ENCODE measurements around the gene MSH3. TPM values are rescaled to one million over a fixed set of nuclear protein-coding genes. Genes with fewer than 3 reads are reported as not detected.

MSH3 gene
- 7.2 and 8.4 TPM in 2 replicates for total RNA-seq (2014; rRNA removed; shearing (Covaris generic))

DNA sequence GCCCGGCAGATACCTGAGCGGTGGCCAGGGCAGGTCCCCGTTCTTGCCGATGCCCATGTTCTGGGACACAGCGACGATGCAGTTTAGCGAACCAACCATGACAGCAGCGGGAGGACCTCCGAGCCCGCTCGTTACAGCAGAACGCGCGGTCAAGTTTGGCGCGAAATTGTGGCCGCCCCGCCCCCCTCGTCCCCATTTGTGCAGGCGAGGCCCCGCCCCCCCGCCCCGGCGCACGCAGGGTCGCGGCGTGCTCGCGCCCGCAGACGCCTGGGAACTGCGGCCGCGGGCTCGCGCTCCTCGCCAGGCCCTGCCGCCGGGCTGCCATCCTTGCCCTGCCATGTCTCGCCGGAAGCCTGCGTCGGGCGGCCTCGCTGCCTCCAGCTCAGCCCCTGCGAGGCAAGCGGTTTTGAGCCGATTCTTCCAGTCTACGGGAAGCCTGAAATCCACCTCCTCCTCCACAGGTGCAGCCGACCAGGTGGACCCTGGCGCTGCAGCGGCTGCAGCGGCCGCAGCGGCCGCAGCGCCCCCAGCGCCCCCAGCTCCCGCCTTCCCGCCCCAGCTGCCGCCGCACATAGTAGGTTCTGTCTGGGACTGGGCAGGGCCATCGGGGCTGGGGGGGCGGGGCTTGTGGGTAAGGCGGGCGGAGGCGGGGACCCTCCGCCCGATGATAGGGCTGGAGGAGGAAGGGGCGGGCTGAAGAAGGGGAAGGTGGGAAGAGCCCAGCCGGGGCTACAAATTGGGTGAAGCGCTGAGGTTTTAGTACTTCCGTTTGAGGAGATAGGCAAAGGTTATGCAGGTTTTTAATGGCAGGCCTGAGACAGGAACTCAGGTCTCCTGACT, at the start of gene MSH3, which contains the start of gene DHFR:
TSS of gene MSH3 (plus strand) at position 262 of the 840 bp plus-strand sequence. CDS start at position 338, 76 bp downstream.
TSS of gene DHFR (minus strand) at position 593 of the 840 bp plus-strand sequence. CDS start at position 99, 494 bp downstream.
- DNase-seq (ENCODE audit: low spot score), result peak; percentile 84

DNA sequence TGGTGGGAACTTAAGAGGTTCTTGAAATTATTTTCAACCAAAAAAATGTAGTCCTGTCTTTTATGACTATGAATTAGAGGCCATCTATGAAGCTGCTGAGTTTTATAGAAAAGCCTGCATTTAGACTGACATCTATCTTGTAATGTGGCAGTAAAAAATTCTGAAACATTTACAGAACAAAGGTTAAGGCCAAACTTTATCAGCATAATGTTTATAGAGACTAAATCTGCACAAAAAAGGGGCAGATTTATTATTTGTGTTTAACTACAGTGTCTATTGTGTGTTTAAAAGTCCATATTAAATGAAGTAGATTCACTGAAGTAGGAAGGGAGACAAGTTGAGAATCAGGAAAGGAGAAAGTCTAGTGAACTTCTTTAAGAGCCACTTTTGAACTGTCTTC, 47.1 kb upstream of the MSH3 start:
- no peak for DNase-seq (ENCODE audit: low spot score)

DNA sequence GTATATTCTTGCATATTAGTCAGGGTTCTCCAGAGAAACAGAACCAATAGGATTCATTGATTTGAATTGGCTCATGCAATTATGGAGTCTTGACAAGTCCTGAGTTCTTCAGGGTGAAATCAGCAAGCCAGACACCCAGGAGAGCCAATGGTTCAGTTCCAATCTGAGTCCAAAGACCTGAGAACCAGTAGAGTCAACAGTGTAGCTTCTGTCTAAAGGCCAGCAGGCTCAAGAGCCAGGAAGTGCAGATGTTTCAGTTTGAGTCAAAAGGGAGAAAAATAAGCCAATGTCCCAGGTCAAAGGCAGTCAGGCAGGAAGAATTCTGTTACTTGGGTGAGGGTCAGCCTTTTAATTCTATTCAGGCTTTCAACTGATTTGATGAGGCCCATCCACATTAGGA, 46.6 kb upstream of the MSH3 start:
- no peak for DNase-seq (ENCODE audit: low spot score)

DNA sequence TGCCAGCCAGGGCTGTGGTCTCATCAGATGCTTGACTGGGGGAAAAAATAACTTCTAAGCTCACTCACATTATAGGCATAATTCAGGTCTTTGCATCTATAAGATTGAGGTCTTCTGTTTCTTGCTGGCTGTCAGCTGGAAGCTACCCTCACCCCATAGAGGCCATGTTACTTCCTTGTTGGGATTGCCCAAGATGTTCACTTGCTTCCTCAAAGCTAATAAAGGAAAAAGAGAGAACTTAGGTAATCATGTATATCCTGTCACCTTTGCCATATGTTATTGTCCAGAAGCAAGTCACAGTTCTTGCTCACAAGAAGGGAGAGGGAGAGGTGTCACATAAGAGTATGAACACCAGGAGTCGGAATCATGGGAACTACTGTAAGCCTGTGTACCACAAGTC, 45.7 kb upstream of the MSH3 start:
- DNase-seq (ENCODE audit: low spot score), result no peak

DNA sequence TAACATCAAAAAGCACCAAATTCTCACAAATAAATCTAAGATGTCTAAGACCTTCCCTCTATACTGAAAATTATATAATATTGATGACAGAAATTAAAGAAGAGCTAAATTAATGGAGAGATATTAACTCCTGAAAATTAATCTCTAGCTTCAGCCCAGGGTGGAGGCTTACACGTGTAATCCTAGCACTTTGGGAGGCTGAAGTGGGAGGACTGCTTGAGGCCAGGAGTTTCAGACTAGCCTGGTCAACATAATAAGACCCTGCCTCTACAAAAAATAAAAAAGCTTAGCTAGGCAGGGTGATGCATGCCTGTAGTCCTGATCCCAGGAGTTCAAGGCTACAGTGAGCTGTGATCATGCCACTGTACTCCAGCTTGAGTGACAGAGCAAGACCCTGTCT, 44.8 kb upstream of the MSH3 start:
- DNase-seq (ENCODE audit: low spot score), result no peak

DNA sequence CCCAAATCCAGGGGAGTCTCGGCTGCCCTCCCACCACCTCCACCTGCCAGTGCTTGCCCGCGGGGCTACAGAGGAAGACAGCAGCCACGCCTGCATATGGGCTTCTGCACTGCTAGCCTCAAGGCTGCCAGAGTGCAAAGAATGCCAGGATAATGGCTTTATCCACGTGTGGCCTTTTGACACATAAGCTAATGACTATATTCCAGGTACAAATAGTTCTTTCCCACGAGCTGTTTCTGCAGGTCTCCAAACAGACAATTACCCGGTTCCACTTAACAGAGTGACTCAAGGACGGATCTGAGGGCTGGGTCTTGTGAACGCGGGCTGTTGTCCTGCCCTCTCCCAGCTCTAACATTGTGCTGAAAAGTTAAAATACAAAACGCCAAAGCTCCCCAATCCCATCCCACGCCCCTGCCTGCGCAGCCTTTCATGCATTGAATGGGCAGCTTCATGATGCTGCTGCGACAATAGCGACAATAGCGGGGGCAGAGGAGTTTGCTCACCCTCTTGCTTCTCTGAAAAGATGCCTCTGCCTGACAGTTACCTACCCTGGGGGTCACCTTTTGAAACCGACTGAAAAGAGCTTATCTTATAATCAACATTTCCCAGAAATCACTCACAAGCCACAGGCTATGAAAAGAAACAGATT, 39.1 kb upstream of the MSH3 start:
- DNase-seq (ENCODE audit: low spot score), result no peak

DNA sequence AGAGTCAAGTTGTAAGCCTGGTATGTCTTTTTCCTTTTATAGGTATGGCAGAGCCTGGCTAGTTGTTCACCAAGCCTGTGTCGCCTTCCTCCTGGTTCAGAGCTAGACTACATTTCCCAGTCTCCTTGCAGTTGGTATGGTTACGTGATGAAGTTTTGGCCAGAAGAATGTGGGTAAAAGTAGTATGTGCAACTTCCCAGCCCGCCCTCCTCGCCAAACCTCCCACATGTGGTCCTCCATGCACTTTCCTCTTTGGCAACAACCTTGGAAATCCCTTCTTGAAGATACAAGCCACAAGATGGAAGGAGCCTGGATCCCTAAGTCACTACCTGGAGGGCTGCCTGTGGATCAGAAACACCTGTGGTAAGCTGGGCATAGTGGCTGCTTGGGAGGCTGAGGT, 36.0 kb upstream of the MSH3 start:
- DNase-seq (ENCODE audit: low spot score), result no peak

DNA sequence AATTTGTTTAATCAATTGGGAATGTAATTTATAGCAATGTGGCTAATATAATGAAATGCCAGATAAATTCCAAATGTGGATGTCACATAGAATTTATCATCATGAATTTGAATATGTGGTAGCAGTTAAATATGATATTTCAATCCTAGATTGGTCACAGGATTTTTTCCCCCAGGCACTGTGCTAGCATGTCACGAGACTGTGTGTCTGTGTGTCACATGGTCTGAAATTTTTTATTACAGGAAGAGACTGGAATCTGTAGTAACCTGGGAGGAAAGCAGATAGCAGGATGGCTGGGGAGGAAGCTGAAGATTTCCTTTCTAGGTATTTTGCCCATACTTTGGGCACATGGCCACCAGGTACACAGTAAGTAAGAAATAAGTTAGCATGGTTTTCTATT, 35.4 kb upstream of the MSH3 start:
- DNase-seq (ENCODE audit: low spot score), result no peak

DNA sequence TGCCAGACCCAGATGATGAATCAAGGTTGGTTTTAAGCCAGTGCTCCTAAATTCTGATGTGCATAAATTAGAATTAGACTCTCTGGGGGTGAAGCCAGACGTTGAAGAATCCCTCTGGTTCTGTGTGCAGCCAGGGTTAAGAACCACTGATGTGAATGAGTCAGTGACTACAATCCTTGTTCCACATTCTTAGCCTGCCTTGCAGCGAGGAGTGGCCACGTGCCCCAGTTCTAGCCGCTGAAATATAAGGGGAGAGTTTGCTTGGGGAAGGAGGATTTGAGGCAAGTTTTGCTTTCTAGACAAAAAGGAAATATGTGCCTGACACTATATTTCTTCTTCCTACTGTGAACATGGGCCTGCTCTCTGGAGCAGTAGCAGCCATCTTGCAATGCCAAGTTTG, 34.2 kb upstream of the MSH3 start:
- peak; percentile 56 for DNase-seq (ENCODE audit: low spot score)

DNA sequence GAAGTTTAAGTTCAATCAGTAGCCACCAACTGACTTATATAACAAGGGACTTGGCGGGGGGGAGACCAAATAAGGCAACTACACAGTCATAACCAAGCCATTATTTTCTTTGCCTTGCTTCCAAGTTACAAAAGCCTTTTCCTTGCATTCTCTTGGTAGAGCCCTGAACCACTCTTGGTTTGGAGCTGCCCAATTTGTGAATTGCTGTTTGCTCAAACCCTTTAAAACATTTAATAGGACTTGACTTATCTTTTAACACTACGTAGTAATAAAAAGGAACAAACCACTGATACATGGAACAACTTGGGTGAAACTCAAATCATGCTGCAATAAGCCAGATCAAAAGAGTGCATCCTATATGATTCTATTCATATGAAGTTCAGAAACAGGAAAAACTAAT, 31.7 kb upstream of the MSH3 start:
- no peak for DNase-seq (ENCODE audit: low spot score)

DNA sequence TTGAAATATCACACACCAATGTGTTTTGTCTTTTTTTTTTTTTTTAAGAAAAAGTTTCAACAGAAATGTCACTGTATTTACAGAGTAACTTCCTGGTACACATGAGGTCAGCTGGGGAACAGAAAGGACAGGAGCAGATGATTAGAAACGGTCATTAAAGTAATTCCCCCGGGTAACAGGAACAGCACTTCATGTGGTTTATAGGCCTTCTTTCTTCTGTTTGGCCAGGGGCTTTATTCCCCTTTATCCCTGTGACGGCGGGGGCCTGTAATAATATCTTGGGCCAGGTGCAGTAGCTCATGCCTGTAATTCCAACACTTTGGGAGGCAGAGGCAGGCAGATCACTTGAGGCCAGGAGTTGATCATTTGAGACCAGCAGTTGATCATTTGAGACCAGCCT, 30.5 kb upstream of the MSH3 start:
- no peak for DNase-seq (ENCODE audit: low spot score)

DNA sequence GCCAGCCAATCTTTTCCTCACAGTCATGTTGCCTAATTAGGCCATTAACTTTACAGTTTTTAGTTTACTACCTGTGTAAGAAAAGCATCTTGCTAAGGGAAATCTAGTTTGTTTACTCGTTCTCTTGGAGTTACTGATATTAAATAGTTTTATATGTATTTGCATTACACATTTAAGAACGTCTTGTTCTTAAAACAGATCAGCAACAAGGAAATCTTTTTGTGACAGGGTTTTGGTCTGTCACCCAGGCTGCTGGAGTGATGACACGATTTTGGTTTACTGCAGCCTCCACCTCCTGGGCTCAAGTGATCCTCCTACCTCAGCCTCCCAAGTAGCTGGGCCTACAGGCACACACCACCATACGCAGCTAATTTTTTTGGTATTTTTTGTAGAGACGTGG, 29.2 kb upstream of the MSH3 start:
- no peak for DNase-seq (ENCODE audit: low spot score)

DNA sequence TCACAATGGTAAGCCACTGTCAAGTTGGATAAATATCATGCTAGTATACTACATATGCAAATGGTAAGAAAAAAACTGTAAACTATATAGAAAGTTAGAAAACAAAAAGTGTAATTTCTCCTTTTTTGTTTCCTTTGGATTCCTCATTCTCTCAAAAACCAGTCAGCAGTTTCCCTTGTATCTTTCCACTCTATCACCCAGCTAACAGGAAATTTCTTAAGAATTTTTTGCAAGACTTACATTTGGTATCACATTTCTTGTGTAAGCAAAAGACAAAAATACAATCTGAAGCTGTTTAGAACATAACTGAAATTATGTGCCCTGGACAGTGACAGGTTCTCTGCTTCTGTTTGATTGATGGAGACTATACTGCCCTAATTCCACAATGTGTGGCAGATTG, 25.2 kb upstream of the MSH3 start:
- no peak for DNase-seq (ENCODE audit: low spot score)

DNA sequence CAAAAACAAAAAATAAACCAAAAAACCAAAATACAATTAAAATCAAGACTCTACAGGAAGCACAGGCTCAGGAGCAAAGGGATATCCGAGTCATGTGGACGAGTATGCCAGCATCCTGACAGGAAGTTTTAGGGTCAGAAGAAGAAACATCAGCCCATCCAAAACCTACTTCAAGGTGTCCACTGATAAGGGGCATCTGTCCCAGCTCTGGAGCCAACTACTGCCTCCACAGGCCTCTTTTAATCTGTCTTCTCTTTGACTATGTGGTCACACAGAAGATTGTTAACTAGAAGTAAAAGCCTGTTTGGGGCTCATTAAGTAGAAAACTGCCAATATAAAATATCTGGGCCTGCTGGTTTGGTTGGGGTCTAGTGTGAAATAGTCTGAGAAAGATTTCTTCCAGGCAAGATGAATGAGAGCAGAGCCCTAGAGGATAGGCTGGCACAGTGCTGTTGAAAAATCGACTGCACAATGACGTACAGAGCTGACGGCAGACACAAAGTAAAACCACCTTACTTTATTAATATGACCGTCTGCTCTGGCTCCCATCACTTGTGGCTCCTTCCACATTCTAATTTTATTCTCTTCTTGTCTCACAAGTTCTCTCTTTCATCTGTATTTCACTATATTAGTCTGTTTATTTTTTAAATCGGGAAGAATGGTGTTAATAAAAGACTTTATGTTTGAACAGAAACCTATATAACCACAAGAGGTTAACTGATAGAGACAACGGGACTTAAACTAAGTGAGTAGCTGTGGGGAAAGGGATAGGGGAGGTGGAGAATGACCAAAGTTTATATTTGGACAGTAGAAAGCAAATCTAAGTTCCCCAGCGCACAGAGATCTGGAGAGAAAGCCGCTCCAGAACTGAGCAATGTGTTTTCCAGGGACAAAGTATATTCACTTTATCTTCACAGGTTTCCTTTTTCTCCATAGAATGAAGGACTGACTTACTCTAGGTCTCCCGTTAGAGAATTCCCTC, 22.9 kb upstream of the MSH3 start:
- no peak for DNase-seq (ENCODE audit: low spot score)

DNA sequence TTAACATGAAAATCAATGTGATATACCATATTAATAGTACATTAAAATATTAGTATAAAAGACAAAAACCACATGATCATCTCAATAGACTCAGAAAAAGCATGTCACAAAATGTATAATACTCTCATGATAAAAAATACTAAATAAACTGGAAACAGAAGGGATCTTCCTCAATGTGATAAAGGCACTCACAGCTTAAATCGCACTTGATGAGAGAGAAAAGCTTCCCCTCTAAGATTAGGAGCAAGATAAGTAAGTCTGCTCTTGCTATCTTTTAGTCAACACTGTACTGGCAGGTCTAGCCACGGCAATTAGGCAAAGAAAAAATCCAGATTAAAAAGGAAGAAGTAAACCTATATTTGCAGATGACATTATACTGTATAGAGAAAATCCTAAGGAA, 21.8 kb upstream of the MSH3 start:
- DNase-seq (ENCODE audit: low spot score), result no peak

DNA sequence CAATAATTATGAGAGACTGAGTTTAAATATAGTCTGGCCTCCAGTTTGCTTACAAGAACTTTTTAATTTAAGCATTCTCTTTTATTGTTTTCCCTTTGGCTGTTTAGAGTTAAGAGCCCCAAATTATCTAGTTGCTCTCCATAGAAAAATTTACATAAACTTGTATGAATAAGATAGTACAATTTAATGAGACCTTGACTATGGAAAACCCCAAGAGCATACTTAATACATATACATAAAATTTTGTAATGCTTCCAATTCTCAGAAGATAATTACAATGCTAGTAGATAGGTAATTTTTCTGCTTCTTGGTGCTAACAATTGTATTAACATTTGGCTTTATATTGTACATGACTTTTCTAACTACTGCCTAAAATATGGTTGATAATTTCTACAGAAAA, 20.3 kb upstream of the MSH3 start:
- no peak for DNase-seq (ENCODE audit: low spot score)

DNA sequence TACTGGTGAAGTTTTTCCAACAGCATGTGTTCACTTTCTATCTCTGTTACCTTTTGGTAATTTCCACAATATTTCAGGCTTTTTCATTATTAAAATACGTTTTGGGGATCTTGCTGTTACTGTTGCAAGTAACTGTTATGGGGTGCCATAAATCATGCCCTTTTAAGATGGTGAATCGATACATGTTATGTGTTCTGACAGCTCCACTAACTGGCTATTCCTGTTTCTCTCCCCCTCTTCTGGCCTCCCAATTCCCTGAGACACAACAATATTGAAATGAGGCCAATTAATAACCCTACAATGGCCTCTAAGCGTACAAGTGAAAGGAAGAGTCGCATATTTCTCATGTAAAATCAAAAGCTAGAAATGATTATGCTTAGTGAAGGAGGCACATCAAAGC, 13.1 kb upstream of the MSH3 start:
- DNase-seq (ENCODE audit: low spot score), result no peak

DNA sequence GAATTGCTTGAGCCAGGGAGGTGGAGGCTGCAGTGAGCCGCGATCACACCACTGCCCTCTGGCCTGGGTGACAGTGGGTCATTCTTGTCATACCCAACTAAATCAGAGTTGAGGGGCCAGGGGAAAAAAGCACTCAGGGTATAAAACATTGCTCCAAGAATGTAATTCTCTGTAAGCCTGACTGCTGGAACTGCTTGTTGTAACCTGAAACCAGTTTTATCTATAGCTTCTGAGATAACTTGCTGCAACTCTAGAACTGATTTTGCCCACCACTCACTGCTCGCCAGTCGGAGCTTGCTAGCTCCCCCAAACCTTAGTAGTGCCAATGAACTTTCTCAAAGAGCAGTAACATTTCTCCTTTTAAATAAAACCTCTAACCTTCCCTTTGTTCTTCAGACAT, 9.6 kb upstream of the MSH3 start:
- no peak for DNase-seq (ENCODE audit: low spot score)

DNA sequence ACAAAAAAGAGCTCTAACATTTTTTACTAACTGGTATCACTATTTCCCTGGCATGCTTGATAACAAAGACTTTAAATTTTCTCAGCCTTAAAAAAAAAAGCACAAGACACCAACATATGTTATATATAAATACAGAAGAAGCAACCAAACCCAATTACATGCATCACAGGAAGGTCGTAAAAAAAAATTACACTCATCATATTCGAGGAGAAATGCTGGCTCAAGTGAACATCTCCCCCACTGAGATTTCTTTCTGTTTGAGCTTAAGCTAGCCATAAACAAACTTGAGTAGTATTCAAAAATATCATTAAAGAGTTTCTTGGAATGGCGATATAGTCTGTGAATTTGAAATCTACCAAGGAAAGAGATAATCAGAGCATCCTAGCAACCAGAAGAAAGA, 7.5 kb upstream of the MSH3 start:
- no peak for DNase-seq (ENCODE audit: low spot score)

DNA sequence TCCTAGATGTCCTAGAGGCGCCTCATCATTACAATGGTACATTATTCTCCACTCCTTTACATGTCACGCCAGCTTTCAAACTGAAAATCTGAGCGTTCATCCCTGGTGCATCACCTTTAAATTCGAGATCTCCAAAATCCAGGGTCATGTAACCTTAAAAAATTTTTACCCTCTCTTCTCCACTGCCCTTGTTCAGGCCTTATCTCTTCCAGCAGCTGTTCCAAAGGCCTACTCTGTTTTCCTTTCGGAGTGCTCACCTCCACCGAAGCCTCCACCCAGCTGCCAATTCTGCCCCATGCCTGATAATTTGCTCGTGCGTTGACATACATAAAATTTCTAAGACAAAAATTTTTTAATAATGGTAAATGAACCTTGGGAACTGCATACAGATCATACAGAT, 950 bp upstream of the MSH3 start:
- no peak for DNase-seq (ENCODE audit: low spot score)

DNA sequence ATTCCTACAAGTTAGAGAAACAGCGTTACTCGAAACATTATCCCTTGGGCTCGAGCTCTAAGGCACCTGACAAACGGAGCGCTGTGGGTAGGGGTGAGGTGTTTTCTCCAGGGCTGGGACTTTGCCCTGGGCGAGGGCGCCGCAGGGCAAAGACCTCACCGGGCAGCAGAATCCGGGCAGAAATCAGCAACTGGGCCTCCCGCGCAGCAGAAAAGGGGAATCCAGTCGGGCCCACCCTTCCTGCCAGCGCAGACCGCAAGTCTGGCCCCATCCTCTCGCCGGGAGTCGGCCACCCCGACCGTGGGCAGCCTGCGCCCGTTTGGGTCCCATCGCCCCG, 430 bp upstream of the MSH3 start:
- DNase-seq (ENCODE audit: low spot score), result no peak

DNA sequence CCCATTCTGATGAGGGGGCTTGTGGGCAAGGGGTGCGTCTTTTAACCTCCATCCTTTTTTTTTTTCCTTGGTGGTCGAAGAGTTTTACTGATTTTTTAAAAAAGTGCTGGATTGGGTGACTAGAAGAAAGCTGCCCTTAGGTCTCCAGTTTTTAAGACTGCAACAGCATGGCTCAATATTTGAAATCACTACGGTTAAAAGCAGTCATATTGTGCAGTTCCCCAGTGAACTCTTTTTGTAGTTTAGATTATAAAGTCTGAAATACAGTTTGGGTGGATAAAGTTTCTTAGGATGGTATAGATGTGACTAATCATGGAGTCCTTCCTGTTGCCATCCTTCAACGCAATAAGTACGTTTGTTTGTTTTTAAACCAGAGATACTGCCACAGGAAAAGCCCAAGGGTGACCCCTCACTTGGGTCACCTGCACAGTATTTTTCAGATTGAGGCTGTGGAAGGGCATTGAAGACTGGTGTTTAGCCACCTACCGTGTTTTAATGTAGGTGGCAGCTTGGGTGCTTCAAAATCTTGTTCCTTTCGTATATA, 851 bp downstream of the MSH3 start:
- DNase-seq (ENCODE audit: low spot score), result no peak

All from H4 (cell line).